Sciatic nerve (tissue), 2 donors: ENCODE data around the gene MAGEB2. TPM values are rescaled to one million over a fixed set of nuclear protein-coding genes. Genes with fewer than 3 reads are reported as not detected.
"Not testable (repeated sequence)": the region's sequence is repeated elsewhere in the genome, so short reads cannot be mapped to it uniquely, and the experiment has no call there.

Experiments used
- ATAC-seq: fragments of 200-7000 bp; cut with Tn5 transposase; one replicate; pipeline ENCODE4 v1.9.1; 2020; ENCODE audit warnings: mild to moderate bottlenecking, moderate library complexity
- DNase-seq: peaks from one replicate; pipeline ENCODE4 v3.0.0-alpha.2; 2020; ENCODE audit warnings: low spot score
- intact Hi-C: fragments of 100-400 bp; cut with DNase I; formaldehyde crosslinking; loops from one replicate; pipeline ENCODE4 v1.14.2; 2022
- total RNA-seq: library from RNA; stranded (reverse); fragmentation: NEBNext Ultra II Directional; extraction: Animal tissue kit (Norgen Biotek cat#: 25700); gene quantifications from one replicate; pipeline ENCODE4 v1.2.1, GENCODE V29; 2021
- donor health status: DM: no; HTN: no; CAD: no.
- donor health status: DM: no; HTN: no; CAD: no.

MAGEB2 gene
- total RNA-seq, result not detected

- intact Hi-C loops, result no loop called here
- no peak for DNase-seq
- no peak for ATAC-seq
Measured at GRCh38 chrX:30215357-30215843, at the start of gene MAGEB2. Gene MAGEB2 (plus strand): TSS chrX:30215563. CDS start chrX:30218581, 3,018 bp downstream.

- intact Hi-C loops, result no loop called here
- ATAC-seq (no peak), DNase-seq (no peak)
Measured at GRCh38 chrX:30170900-30171299, 44.5 kb upstream of the MAGEB2 start.

- intact Hi-C loops, result no loop called here
- no peak for ATAC-seq
- DNase-seq, result no peak
Measured at GRCh38 chrX:30181353-30181752, 34.0 kb upstream of the MAGEB2 start.

GRCh38 chrX:30183554-30183953 lies 31.8 kb upstream of the MAGEB2 start:
- ATAC-seq, result no peak
- intact Hi-C loops, result no loop called here

GRCh38 chrX:30190426-30190825 lies 24.9 kb upstream of the MAGEB2 start:
- no peak for ATAC-seq
- no peak for DNase-seq
- intact Hi-C loops, result no loop called here

More at GRCh38 chrX:30183554-30183953, 31.8 kb upstream of the MAGEB2 start:
- no peak for DNase-seq

- intact Hi-C loops, ATAC-seq, DNase-seq: not testable (repeated sequence)
Measured at GRCh38 chrX:30193910-30194309, 21.5 kb upstream of the MAGEB2 start.

GRCh38 chrX:30196322-30196721 lies 19.0 kb upstream of the MAGEB2 start:
- ATAC-seq (no peak), DNase-seq (no peak)
- intact Hi-C loops, result no loop called here

GRCh38 chrX:30212172-30212571 lies 3.2 kb upstream of the MAGEB2 start:
- ATAC-seq (no peak), DNase-seq (no peak)
- intact Hi-C loops, result no loop called here

- ATAC-seq, result no peak
- intact Hi-C loops, result no loop called here
- no peak for DNase-seq
Measured at GRCh38 chrX:30217465-30217864, 2.1 kb downstream of the MAGEB2 start.

GRCh38 chrX:30219372-30219771 lies 4.0 kb downstream of the MAGEB2 start:
- DNase-seq, result no peak
- intact Hi-C loops, result no loop called here
- no peak for ATAC-seq

GRCh38 chrX:30220661-30221060 lies 5.3 kb downstream of the MAGEB2 start:
- intact Hi-C loops, result no loop called here
- no peak for ATAC-seq
- DNase-seq, result no peak

GRCh38 chrX:30224536-30224935 lies 9.2 kb downstream of the MAGEB2 start:
- DNase-seq (no peak), ATAC-seq (no peak)
- intact Hi-C loops, result no loop called here

- ATAC-seq, result no peak
- no peak for DNase-seq
- intact Hi-C loops, result no loop called here
Measured at GRCh38 chrX:30228526-30228925, 13.2 kb downstream of the MAGEB2 start.

- intact Hi-C loops, result no loop called here
- no peak for ATAC-seq
Measured at GRCh38 chrX:30230395-30230794, 15.0 kb downstream of the MAGEB2 start, which contains the start of gene MAGEB3. Gene MAGEB3 (plus strand): TSS chrX:30230657. CDS start chrX:30235925, 5,268 bp downstream.

GRCh38 chrX:30241724-30242415 lies 26.5 kb downstream of the MAGEB2 start, which contains the start of gene MAGEB4:
Gene MAGEB4 (plus strand): TSS chrX:30242000. CDS start chrX:30242136, 136 bp downstream.
- DNase-seq, result no peak
- no peak for ATAC-seq
- intact Hi-C loops, result no loop called here

More at GRCh38 chrX:30230395-30230794, 15.0 kb downstream of the MAGEB2 start, which contains the start of gene MAGEB3:
- no peak for DNase-seq

GRCh38 chrX:30246769-30247489 lies 31.6 kb downstream of the MAGEB2 start, which contains the start of gene MAGEB1:
Gene MAGEB1 (plus strand): TSS chrX:30247146. CDS start chrX:30250494, 3,348 bp downstream.
- DNase-seq, result no peak
- intact Hi-C loops, result no loop called here
- ATAC-seq, result no peak

- DNase-seq, result no peak
- intact Hi-C loops, result no loop called here
- no peak for ATAC-seq
Measured at GRCh38 chrX:30248854-30249253, 33.5 kb downstream of the MAGEB2 start.

- DNase-seq, result no peak
- ATAC-seq, result no peak
- intact Hi-C loops, result no loop called here
Measured at GRCh38 chrX:30253257-30253656, 37.9 kb downstream of the MAGEB2 start.

- DNase-seq, result no peak
- intact Hi-C loops, result no loop called here
Measured at GRCh38 chrX:30259927-30260326, 44.6 kb downstream of the MAGEB2 start.

GRCh38 chrX:30261012-30261411 lies 45.6 kb downstream of the MAGEB2 start:
- intact Hi-C loops, result no loop called here
- DNase-seq, result no peak
- ATAC-seq, result no peak

More at GRCh38 chrX:30259927-30260326, 44.6 kb downstream of the MAGEB2 start:
- no peak for ATAC-seq
